IMR-90 (cell line): ENCODE results near the gene FAM234A. TPM values are rescaled to one million over a fixed set of nuclear protein-coding genes. Genes with fewer than 3 reads are reported as not detected.
"Not testable (repeated sequence)": the region's sequence is repeated elsewhere in the genome, so short reads cannot be mapped to it uniquely, and the experiment has no call there.

Source experiments
- ATAC-seq: fragments of 200-7000 bp; cut with Tn5 transposase; 2 replicates; pipeline ENCODE4 v1.9.1; 2020; ENCODE audit warnings: low read depth, mild to moderate bottlenecking, moderate library complexity
- BruUV-seq: library from RNA; stranded (reverse); fragments of 400-500 nt; replicated peaks from 2 replicates; lab custom pipeline; 2021; lab: Mats Ljungman, UMichigan
- CTCF ChIA-PET: fragments of 300-600 bp; formaldehyde crosslinking; extraction: SDS; loops from one replicate; lab custom pipeline; 2021; ENCODE audit warnings: antibody characterized with exemption; lab: Yijun Ruan, JAX
- POLR2A ChIA-PET: fragments of 300-600 bp; sonication (Branson Sonifier 250); formaldehyde crosslinking; loops from one replicate; lab custom pipeline; 2022; ENCODE audit warnings: antibody characterized with exemption; ENCODE audit not compliant: unreplicated experiment; lab: Charles Lee
- DNase-seq: peaks from one replicate; pipeline ENCODE4 v3.0.0; 2013
- H2AFZ ChIP-seq: replicated peaks from 2 replicates; pipeline ENCODE3; 2013; ENCODE audit warnings: low read length, mild to moderate bottlenecking; ENCODE audit not compliant: poor library complexity
- H2AK5ac ChIP-seq: 2 replicates; pipeline ENCODE4 v1.6.1; 2013; ENCODE audit warnings: low read depth, low read length, inconsistent platforms
- H2AK9ac ChIP-seq: replicated peaks from 2 replicates; pipeline ENCODE3; 2013; ENCODE audit warnings: mild to moderate bottlenecking, low read depth, low read length, moderate library complexity; ENCODE audit not compliant: poor library complexity
- H2BK120ac ChIP-seq: 2 replicates; pipeline ENCODE4 v1.6.1; 2013; ENCODE audit warnings: low read depth, low read length, inconsistent platforms
- H2BK15ac ChIP-seq: 3 replicates; pipeline ENCODE4 v1.6.1; 2013; ENCODE audit warnings: low read depth, low read length, inconsistent platforms
- H2BK20ac ChIP-seq: 2 replicates; pipeline ENCODE4 v1.6.1; 2013; ENCODE audit warnings: low read depth, mild to moderate bottlenecking, inconsistent platforms, low read length, moderate library complexity
- H2BK5ac ChIP-seq: 2 replicates; pipeline ENCODE4 v1.6.1; 2013; ENCODE audit warnings: mild to moderate bottlenecking, low read depth, low read length, inconsistent platforms; ENCODE audit not compliant: poor library complexity, severe bottlenecking
- H3K14ac ChIP-seq: replicated peaks from 2 replicates; pipeline ENCODE4 v1.6.1; 2013; ENCODE audit warnings: low read depth, low read length, inconsistent platforms
- H3K18ac ChIP-seq: 2 replicates; pipeline ENCODE4 v1.6.1; 2013; ENCODE audit warnings: low read depth, low read length, control low read depth
- H3K23ac ChIP-seq: 2 replicates; pipeline ENCODE4 v1.6.1; 2013; ENCODE audit warnings: low read depth, low read length, inconsistent platforms
- H3K27ac ChIP-seq: 2 replicates; pipeline ENCODE4 v1.5.1; 2013; ENCODE audit warnings: mild to moderate bottlenecking, control low read depth, low read length; ENCODE audit not compliant: insufficient read depth
- H3K27me3 ChIP-seq: 2 replicates; pipeline ENCODE4 v1.6.1; 2013; ENCODE audit warnings: low read length; ENCODE audit not compliant: control insufficient read depth, insufficient read depth
- H3K36me3 ChIP-seq: 2 replicates; pipeline ENCODE4 v1.6.1; 2013; ENCODE audit warnings: low read length, mixed read lengths; ENCODE audit not compliant: control insufficient read depth, insufficient read depth
- H3K4ac ChIP-seq: 2 replicates; pipeline ENCODE4 v1.6.1; 2013; ENCODE audit warnings: low read depth, low read length, inconsistent platforms
- H3K4me1 ChIP-seq: 2 replicates; pipeline ENCODE4 v1.6.1; 2013; ENCODE audit warnings: low read length, mixed read lengths; ENCODE audit not compliant: control insufficient read depth, insufficient read depth
- H3K4me2 ChIP-seq: 2 replicates; pipeline ENCODE4 v1.6.1; 2013; ENCODE audit warnings: low read depth, mild to moderate bottlenecking, control low read depth, low read length, moderate library complexity
- H3K4me3 ChIP-seq: 2 replicates; pipeline ENCODE4 v1.5.1; 2013; ENCODE audit warnings: low read depth, mild to moderate bottlenecking, control low read depth, low read length, moderate library complexity; ENCODE audit not compliant: insufficient read depth
- H3K56ac ChIP-seq: 2 replicates; pipeline ENCODE4 v1.6.1; 2013; ENCODE audit warnings: low read length, inconsistent platforms; ENCODE audit not compliant: insufficient read depth; ENCODE audit errors: extremely low read depth
- H3K79me1 ChIP-seq, 2 experiments: 2 replicates each; pipeline ENCODE4 v1.6.1; 2013; ENCODE audit warnings: low read length in 2 of 2, inconsistent platforms in 1 of 2, low read depth in 1 of 2
- H3K9ac ChIP-seq: 2 replicates; pipeline ENCODE4 v1.6.1; 2013; ENCODE audit warnings: low read depth, low read length, control low read depth
- H3K9me1 ChIP-seq: 2 replicates; pipeline ENCODE4 v1.6.1; 2013; ENCODE audit warnings: low read length, inconsistent platforms; ENCODE audit not compliant: insufficient read depth
- H3K9me3 ChIP-seq: 2 replicates; pipeline ENCODE4 v1.6.1; 2013; ENCODE audit warnings: low read length; ENCODE audit not compliant: control insufficient read depth, insufficient read depth
- H4K20me1 ChIP-seq: 2 replicates; pipeline ENCODE4 v1.6.1; 2013; ENCODE audit warnings: low read length, inconsistent platforms; ENCODE audit not compliant: insufficient read depth
- H4K5ac ChIP-seq: 2 replicates; pipeline ENCODE4 v1.6.1; 2013; ENCODE audit warnings: mild to moderate bottlenecking, low read depth, low read length, control low read depth
- H4K8ac ChIP-seq, 2 experiments: 2 replicates each; pipeline ENCODE4 v1.6.1; 2013; ENCODE audit warnings: low read depth in 2 of 2, low read length in 2 of 2, control low read depth in 1 of 2, inconsistent platforms in 1 of 2
- H4K91ac ChIP-seq: 2 replicates; pipeline ENCODE4 v1.6.1; 2013; ENCODE audit warnings: low read depth, low read length, inconsistent platforms; ENCODE audit not compliant: insufficient read depth
- CHD1 ChIP-seq: IDR thresholded peaks from 2 replicates; pipeline ENCODE4 v1.6.1; 2012; ENCODE audit warnings: low read depth, low read length, improper control_type of control experiment
- WGBS, 2 experiments: methylation state at CpG; one replicate each; pipeline versions ENCODE4 v1.1.5 to v1.1.7; 2013; ENCODE audit warnings: missing lambda C conversion rate in 2 of 2; ENCODE audit not compliant: insufficient read length in 1 of 2; ENCODE audit errors: extremely low coverage in 2 of 2; 5-methylcytosine and 5-hydroxymethylcytosine counted together
- dilution Hi-C: fragments of 300-500 bp; cut with HindIII; formaldehyde crosslinking; loops from one replicate; pipeline ENCODE4 v1.14.3; 2018; ENCODE audit warnings: low sequenced_read_pairs; ENCODE audit not compliant: unreplicated experiment
- in situ Hi-C: fragments of 300-500 bp; cut with MboI; formaldehyde crosslinking; loops from 3 replicates; pipeline ENCODE4 v1.14.3; 2019; ENCODE audit warnings: low sequenced_read_pairs, inconsistent platforms, mixed read lengths
- intact Hi-C: fragments of 100-400 bp; cut with micrococcal nuclease; formaldehyde crosslinking; loops from 2 replicates; pipeline ENCODE4 v1.10.0; 2022
- polyA plus RNA-seq, 3 experiments: library from polyadenylated mRNA; depleted of rRNA; stranded (reverse); fragments of >200 nt; gene quantifications; 2 replicates each; pipeline ENCODE4 v1.2.3, GENCODE V29; 2012; ENCODE audit warnings: low replicate concordance in 1 of 3
- total RNA-seq: library from RNA; depleted of rRNA; stranded (reverse); fragments of >200 nt; gene quantifications from 2 replicates; pipeline ENCODE4 v1.2.3, GENCODE V29; 2012

FAM234A gene
- total and polyA plus RNA-seq, 2 of the 4 experiments (the other 2 are of a cell fraction): 30.3 to 64.2 TPM

DNA sequence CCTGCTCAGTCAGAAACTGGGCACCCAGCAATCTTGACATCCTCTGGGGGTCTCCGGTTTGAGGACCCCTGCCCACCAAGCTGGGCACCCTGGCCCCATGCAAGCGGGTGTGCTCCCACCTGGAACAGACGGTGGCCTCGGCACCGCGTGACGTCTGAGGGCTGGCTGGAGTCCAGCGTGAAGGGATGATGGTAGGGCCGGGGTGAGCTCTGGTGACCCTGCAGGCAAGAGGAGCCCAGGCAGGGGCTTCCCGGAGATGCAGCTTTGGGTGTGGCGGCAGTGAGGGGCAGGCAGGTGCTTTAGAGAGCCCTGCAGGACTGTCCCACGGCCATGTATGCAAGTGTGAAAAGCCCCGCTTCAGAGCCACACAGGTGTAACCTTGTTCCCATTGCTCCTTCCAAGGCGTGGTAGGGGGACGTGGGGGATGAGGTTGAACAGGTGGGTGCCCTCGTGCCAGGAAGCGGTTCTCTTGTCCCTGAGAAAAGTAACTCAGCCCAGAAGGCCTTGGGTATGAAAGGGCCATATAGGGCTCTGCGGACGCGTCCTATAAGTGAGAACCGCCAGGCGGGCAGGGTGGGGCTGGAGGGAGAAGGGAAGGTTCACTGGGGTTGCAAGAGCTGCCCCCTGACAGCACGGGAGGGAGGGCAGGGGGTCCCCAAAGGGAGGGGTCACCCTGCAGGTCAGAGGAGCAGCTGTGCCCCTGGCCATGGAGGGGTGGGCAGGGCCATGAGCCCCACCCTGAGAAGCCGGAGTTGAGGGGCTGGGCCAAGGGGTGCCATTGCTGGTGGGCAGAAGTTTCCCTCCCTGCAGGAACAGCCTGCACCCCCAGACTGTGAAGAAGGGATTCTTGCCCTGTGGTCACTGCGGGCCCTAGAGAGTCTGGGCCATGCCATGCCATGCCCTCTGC is 31.9 kb downstream of the FAM234A start (continued):
- no peak for TF ChIP-seq CHD1

DNA sequence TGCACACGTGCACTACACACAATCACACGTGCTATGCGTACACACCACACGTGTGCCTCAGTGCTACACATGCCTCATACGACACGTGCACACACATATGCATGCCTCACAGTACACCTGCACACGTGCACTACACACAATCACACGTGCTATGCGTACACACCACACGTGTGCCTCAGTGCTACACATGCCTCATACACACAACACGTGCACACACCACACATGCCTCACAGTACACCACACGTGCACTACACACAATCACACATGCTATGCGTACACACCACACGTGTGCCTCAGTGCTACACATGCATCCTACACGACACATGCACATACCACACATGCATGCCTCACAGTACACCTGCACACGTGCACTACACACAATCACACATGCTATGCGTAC is 32.9 kb downstream of the FAM234A start:
- H4K5ac ChIP-seq, H2BK15ac ChIP-seq, dilution Hi-C loops, DNase-seq, H3K56ac ChIP-seq, H3K27ac ChIP-seq, intact Hi-C loops, H3K9me1 ChIP-seq, H4K91ac ChIP-seq, H3K18ac ChIP-seq, H3K4me2 ChIP-seq, H3K4me1 ChIP-seq, H3K9me3 ChIP-seq, ATAC-seq, H3K14ac ChIP-seq, H2AK5ac ChIP-seq, H2BK120ac ChIP-seq, POLR2A ChIA-PET, H3K4me3 ChIP-seq, H4K20me1 ChIP-seq, in situ Hi-C loops, H3K27me3 ChIP-seq, H2AFZ ChIP-seq, H4K8ac ChIP-seq, H2BK5ac ChIP-seq, H3K23ac ChIP-seq, H3K79me1 ChIP-seq, H3K4ac ChIP-seq, H3K9ac ChIP-seq, BruUV-seq, CTCF ChIA-PET, H2AK9ac ChIP-seq, H2BK20ac ChIP-seq: not testable (repeated sequence)
- peaks cover 14% of the 10 kb centered on the region for H3K36me3 ChIP-seq
- 88% methylated on average over 12 of the region's 17 CpGs; no CpG with 5 or more reads in 1 of the 2 experiments for WGBS, 2 experiments
